HG03442 (cell line): Measurements from ENCODE around the gene SOX13.

Source experiments
- ATAC-seq: cut with Tn5 transposase; IDR thresholded peaks from one replicate; pipeline ENCODE4 v1.9.1; 2021; ENCODE audit warnings: mild to moderate bottlenecking, moderate library complexity; ENCODE audit not compliant: unreplicated experiment

The SOX13 gene

DNA sequence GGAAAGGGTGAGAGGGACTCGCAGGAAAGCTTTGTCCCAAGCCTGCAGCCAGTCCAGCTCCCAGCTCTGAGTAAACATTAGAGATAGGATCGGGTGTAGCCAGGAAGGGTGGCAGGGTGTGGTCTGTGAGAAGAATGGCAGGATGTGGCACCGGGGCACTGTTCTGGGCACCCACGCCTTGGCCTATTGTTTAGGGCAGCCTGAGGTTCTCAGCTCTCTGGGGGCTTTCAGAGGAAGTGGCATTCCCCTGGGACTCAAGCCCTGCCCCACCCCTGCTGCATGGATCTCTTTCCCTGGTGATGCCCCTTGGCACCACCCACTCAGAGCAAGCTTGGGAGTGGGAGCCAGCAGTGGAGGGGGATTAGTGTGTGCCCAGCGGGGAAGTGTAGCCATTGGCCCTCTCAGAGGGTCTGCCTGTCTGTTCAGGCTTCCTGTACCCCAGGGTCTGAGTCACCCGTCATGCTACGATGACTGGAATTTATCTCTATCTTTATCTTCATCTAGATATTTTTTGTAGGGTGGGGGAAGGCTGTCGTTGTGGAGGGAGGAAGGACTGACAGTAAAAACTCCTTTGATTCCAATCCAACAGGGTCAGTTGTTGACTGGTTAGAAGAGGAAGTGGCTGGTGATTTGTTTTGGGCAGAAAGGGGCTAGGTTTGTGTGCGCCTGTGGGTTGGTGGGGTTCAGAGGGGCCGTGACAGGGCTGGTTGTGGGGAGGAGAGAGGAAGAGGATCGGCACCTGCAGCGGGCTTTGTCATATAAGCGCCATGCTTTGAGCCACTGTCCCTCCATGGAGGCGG is 31.6 kb downstream of the SOX13 start:
- no peak for ATAC-seq

DNA sequence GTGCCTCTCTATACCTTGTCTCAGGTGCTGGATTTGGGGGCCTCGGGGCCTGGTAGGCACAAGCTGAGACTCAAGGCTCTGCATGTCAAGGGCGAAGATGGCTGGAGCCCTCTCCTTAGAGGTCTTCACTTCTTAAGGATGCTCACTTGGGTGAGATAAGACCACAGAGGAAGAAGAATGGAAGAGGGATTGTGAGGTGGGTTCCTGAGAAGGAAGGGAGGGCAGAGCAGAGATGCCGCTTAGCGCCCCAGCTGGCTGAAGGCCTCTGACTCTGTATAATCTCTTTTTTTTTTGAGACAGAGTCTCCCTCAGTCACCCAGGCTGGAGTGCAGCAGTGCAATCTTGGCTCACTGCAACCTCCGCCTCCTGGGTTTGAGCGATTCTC is 32.2 kb downstream of the SOX13 start:
- ATAC-seq: no peak

DNA sequence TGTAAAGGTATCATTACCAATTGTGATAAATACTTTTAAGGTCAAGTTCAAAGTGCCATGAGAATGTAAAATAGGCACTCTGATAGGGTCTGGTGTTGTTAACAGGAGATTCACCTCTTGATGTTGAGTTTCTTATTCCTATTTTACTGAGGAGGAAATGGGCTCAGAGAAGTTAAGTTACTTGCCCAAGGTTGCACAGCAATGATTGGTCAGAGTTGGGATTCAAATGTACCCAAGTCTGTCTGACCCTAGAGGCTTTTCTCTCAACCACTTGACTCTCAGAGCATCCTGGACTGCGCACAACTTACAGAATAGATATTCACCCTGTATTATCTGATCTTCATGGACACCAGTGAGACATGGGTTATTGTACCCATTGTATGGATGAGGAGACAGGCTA is 33.9 kb downstream of the SOX13 start:
- ATAC-seq: no peak

DNA sequence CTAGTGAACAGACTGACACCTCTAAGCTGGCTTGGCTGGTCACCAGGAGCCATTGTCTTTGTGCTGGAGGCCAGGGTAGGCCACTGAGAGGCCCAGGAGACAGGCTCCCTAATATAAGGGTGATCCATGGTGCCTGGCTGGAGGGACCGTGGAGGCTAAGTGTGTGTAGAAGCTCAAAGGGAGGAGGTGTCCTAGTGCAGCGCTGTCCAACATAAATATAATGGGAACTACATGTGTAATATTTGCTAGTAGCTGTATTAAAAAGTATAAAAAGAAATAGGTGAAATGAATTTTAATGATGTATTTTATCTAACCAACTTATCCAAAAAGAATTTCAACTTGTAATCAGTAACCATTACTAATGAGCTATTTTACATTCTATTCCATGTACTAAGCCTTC is 35.0 kb downstream of the SOX13 start:
- ATAC-seq: no peak

DNA sequence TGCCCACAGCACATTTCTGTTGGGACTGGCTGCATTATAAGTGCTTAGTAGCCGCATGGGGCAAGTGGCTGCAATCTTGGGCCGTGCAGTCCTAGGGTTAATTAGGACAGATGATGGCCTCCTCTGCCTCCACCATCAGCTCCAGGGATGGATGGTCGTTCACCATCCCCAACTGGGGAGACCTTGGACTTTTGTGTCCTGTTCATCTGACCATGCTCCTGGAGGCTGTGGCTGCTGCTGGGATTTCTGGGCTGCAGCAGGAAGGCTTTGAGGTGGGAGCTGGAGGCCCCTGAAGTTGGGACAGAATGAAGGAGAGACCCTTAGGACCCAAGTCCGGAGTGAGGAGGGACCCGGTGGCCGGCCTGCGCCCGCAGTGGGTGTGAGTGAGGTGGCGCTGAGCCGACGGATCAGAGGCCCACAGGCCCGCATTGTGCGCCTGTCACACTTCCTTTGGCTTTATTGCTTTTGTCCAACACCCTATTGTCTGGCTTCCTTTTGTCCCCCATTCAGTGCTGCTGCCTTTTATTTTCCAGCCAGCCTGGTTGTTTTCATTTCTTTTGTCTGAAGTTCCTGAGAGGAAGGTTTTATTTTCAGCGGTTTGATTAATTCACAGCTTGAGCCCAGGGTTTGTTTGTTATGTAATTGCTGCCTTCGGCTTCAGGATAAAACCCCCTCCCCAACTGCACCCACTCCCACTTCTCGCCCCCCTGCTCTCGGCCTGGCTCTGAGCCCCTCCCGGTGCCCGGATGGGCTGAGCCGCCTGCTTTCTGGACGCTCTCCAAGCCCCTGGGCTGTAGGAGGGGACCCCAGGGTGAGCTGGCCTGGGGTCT is 35.6 kb downstream of the SOX13 start:
- no peak for ATAC-seq

DNA sequence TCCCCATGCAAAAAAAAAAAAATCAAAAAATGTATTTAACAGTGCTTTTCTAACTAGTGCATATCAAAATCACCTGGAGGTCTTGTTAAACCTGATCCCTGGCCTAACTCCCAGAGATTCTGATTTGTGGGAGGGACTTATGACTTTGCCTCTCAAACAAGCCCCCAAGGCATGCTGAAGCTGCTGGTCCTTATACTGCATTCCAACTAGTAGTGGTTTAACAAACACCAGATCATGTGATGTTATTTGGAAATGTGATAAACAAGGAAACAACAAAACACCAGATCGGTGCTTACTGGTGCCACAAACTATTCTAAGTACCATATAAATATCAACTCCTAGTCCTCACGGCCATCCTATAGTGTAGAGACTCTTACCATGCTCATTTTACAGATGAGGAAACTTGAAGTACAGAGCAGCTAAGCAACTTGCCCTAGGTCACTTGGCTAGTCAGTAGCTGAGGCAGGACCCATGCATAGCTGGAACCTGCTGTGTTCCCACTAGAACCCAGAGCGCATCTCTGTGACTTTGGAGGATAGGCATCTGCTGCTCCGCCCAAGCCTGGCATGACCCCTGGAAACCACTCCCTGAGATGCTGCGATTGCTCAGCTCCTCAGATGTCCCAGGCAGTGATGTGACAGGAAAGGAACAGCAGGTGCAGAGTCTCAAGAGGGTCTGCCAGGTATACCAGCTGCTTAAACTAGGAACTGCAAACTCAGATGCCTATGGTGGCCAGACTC is 38.1 kb downstream of the SOX13 start:
- no peak for ATAC-seq

DNA sequence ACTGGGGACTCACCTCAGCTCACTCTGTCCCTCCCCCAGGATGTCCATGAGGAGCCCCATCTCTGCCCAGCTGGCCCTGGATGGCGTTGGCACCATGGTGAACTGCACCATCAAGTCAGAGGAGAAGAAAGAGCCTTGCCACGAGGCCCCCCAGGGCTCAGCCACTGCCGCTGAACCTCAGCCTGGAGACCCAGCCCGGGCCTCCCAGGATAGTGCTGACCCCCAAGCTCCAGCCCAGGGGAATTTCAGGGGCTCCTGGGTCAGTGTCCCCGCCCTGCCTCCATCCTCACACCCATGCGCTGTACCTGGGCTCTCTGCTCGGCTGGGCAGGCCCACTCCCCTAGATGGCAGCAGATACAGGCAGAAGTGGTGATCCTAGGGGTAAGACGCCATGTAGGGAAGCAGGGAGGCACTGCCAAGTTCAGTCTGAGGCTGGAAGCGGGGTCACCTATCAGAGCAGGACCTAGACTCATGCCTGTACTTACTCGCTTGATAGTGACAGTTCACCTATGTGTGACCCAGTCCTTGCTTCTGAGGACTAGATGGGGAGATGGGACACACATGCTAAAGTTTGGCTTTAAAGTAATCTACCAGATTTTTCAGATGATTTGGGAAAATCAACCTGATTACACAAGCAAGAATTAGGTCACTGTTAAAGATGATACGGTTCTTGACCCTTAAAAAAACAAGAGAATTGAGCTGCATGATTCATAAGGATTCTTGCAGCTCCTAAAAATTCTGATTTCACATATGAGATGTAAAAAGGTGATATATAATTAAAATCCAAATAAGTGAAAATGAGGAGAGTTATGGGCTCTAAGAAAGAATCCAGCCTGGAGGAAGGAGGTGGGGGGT is 40.2 kb downstream of the SOX13 start:
- ATAC-seq: no peak

DNA sequence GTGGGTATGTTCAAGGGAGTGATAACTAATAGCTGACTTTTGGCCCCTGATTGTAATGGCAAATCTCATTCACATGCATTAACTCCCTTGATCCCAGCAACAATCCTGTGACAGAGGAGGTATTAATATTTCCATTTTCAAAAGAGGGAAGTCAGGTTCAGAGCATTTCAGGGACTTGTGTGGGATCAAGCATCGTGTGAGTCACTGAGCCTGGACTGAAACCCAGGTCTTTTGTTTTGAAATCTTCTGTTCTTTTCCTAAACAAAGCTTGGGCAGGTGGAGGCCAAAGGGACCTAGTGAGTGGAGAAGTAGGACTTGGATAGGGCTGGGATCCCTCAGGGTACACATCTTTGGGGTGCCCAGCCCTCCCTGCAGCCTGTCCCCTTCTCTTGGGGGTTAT is 41.0 kb downstream of the SOX13 start:
- no peak for ATAC-seq

DNA sequence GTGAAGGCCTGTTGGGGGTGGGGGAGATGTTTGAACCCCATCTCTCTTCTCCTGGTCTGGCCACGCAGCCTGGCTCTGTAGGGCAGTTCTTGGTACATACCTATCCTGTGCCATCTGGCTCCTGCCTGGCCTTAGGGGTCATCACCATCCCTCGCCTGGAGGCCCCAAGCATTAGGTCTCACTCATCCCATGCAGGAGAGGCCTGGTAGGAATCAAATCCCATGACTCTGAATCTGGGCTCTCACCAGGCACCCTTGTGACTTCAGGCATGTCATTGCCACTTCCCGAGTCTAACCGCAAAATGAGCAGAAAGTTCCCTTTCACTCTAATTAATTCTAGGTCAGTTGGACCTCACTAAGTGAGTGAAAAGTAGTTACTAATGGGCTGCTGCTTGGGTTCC is 41.7 kb downstream of the SOX13 start:
- ATAC-seq: no peak

DNA sequence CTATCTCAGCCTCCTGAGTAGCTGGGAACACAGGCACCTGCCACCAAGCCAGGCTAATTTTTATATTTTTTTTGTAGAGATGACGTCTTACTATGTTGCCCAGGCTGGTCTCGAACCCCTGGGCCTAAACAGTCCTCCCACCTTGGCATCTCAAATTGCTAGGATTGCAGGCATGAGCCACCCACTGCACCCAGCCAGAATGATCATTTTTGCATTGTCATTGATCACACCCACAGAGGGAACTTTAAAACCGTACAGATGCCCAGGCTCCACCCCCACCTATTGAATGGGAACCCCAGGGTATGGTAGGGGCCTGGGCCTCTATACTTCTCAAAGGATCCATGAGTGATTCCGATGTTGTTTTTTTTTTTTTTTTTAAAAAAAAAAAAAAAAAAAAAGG is 42.2 kb downstream of the SOX13 start:
- ATAC-seq: no peak

DNA sequence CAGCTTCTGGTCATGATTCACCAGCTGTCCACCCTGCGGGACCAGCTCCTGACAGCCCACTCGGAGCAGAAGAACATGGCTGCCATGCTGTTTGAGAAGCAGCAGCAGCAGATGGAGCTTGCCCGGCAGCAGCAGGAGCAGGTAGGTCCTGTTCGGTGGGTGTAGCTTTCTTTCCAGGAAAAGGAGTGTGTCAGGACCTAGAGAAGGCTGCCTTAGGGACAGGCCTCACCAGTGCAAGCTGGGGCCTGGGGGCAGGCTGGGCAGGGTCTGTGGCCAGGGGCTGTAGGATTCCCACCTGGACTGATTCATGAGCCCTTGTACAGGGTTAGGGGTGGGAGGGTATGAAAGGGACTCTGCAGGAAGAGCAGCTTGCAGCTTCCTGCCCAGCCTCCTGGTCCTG is 43.6 kb downstream of the SOX13 start:
- no peak for ATAC-seq

DNA sequence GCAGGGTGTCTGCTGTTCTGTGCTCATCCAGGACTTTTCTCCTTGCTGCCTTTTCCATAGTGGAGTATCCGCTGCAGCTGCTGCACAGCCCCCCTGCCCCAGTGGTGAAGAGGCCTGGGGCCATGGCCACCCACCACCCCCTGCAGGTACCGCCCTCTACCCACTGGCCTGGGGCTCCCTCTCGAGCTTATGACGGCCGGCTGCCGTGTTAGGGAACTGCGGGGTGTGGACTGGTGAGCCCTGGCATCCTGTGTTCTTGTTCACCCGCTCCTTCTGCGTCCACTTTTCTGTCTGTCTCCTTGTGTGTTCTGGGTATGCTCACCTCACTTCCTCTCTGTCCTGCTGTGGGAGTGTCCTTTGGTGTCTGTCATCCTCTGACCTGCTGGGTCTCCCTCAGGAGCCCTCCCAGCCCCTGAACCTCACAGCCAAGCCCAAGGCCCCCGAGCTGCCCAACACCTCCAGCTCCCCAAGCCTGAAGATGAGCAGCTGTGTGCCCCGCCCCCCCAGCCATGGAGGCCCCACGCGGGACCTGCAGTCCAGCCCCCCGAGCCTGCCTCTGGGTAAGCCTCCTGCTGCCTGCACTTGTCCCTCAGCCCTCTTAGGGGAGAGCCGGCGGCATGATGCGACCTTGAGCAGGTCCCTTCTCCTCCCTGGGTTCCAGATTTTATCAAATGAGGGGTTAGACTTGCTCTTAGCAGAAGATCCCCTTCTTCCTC is 49.1 kb downstream of the SOX13 start:
- ATAC-seq: no peak

DNA sequence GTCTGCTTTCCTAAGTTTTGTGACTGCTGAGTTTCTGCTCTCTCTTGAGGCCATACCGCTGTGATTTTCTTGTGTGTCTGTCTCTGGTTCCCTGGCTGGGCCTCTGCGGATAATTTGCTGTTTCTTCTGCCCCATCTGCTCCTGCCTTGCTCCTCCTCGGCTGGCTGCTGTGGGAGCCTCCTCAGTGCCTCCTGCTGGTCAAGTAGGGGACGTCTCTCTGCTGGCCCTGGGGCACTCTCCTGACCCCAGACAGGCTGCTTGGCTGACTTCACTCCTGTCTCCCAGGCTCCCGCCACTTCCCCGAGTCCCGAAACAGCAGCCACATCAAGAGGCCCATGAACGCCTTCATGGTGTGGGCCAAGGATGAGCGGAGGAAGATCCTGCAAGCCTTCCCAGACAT is 50.5 kb downstream of the SOX13 start:
- ATAC-seq: no peak

DNA sequence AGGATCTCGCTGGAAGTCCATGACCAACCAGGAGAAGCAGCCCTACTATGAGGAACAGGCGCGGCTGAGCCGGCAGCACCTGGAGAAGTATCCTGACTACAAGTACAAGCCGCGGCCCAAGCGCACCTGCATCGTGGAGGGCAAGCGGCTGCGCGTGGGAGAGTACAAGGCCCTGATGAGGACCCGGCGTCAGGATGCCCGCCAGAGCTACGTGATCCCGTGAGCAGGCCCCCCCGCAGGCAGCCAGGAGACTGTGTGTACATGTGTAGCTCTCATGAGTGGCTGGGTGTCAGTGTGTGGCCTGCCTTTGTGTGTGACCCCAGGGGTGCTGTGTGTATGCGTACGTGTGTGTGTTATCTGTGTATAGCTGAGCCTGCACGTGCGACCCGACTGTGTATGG is 51.7 kb downstream of the SOX13 start:
- ATAC-seq: no peak

DNA sequence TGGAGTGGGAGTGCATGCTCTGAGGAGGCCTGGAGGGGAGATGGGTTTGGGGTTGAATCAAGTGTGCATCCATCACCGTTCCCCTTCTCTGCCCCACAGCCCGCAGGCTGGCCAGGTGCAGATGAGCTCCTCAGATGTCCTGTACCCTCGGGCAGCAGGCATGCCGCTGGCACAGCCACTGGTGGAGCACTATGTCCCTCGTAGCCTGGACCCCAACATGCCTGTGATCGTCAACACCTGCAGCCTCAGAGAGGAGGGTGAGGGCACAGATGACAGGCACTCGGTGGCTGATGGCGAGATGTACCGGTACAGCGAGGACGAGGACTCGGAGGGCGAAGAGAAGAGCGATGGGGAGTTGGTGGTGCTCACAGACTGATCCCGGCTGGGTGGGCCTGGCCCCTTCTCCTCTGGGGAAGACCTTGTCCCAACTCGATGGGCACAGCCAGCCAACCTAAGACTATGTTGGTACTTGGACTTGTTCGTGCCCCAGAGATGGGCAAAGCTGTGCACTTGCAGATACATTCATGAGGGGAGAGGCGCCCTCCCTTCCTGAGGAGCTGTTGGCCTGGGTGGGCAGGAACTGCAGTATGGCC is 52.9 kb downstream of the SOX13 start:
- no peak for ATAC-seq

DNA sequence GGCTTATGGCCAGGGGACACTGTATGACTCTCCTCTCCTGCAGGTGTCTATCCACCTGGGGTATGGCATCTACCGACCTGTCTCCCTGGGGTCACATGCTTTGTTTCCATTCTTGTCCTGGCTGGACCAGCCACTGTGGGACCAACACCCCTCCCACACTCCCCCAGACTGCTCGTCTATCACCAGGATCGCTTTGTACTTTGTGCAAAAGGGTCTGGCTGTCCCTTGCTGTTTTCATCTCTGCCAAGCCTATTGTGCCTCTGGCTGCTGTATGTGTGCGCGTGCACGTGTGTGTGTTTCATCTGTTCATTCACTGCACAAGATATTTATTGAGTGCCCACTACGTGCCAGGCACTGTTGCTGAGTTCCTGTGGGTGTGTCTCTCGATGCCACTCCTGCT is 53.5 kb downstream of the SOX13 start:
- ATAC-seq: no peak

DNA sequence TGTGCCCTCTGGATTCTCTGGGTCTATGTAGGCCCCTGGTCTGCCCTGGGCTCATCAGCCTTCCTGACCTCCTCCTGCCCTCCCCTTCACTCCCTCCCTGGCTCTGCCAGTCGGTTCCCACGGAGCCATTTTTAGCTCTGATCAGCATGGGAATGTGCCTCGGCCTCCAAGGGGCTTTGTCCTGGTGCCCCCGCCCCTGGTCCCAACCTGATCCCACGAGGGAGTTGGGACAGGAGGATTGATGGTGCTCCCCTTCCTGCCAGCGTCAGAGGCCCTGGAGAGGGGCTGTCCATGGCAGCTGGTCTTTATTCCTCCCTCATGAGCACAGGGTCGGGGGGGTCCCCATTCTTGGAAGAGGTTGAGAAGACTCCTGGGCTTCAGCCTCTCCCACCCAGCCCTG is 54.0 kb downstream of the SOX13 start:
- no peak for ATAC-seq

DNA sequence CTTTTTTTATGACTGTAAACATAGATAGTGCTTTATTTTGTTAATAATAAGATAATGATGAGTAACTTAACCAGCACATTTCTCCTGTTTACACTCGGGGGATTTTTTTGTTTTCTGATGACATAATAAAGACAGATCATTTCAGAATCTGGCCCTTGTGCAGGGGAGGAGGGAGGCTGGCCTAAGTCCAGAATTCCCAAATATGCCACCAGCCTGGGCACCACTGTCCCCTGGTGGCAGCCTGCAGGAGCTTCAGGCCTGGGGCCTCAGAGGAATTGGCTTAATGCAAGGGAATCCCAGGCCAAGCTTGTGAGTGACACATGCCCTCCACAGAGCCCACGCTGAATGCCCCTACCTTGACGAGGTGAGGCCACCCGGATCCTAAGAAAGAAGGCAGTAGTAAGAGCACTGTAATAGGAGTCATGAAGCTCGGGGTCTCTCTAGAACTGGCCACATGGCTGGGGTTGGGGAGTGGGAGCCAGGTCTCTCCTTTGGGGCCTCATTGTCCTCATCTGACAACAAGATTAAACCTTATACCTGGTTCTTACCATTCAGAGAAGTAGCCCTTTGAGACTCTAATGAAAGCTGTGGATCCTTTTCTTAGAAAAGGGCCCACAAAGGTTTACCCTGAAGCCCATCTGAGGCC is 54.8 kb downstream of the SOX13 start:
- no peak for ATAC-seq

DNA sequence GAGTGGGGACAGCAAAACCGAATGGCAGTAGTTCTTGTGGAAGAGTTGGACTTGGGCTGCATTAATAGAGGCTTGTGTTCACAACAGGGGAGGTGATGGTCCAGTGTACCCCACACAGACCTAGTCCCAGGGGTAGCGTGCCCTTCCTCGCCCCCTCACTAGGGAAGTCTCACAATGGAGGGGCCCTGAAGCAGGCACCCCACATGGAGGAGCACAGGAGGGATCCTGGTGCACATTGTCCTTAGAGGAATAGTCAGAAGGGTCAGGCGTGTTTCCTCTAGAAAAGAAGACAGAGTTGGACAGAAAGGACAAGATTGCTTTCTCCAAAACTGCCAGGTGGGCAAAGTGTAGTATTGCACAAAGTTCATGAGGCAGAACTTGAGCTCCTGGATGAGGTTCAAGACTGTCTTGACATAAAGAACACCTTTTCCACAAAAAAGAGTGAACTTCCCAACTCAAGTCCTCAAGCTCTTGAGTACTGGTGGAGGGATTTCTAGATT is 55.6 kb downstream of the SOX13 start:
- ATAC-seq: no peak
